NCI-H187 (cell line): ENCODE results near the gene DCXR.

Experiments
- DNase-seq, 2 experiments: peaks; one replicate each; lab custom pipeline; 2025; lab: John Stamatoyannopoulos, UW

Gene DCXR

GRCh38 chr17:82037092-82037888 lies at the start of gene DCXR:
Gene DCXR (minus strand): TSS chr17:82037697. CDS start chr17:82037682, 15 bp downstream.
- peak; percentile 88 to 96 for DNase-seq

- DNase-seq = no peak
Measured at GRCh38 chr17:82085931-82086764, 48.7 kb upstream of the DCXR start.

- DNase-seq = no peak
Measured at GRCh38 chr17:82085031-82085861, 47.7 kb upstream of the DCXR start.

- no peak for DNase-seq
Measured at GRCh38 chr17:82084373-82085030, 47.0 kb upstream of the DCXR start.

- DNase-seq = no peak
Measured at GRCh38 chr17:82083533-82084359, 46.2 kb upstream of the DCXR start.

GRCh38 chr17:82083009-82083408 lies 45.5 kb upstream of the DCXR start:
- no peak for DNase-seq

GRCh38 chr17:82082456-82082855 lies 45.0 kb upstream of the DCXR start:
- no peak for DNase-seq

- no peak for DNase-seq
Measured at GRCh38 chr17:82081966-82082365, 44.5 kb upstream of the DCXR start.

GRCh38 chr17:82081546-82081945 lies 44.0 kb upstream of the DCXR start:
- DNase-seq = no peak

- no peak for DNase-seq
Measured at GRCh38 chr17:82080789-82081464, 43.4 kb upstream of the DCXR start.

- DNase-seq = no peak
Measured at GRCh38 chr17:82080048-82080788, 42.7 kb upstream of the DCXR start.

GRCh38 chr17:82079001-82079677 lies 41.6 kb upstream of the DCXR start:
- DNase-seq = no peak

GRCh38 chr17:82078433-82078832 lies 40.9 kb upstream of the DCXR start:
- DNase-seq = no peak

- no peak for DNase-seq
Measured at GRCh38 chr17:82077617-82078358, 40.3 kb upstream of the DCXR start.

GRCh38 chr17:82076785-82077591 lies 39.5 kb upstream of the DCXR start:
- DNase-seq = no peak

- DNase-seq = no peak
Measured at GRCh38 chr17:82076018-82076784, 38.7 kb upstream of the DCXR start.

- no peak for DNase-seq
Measured at GRCh38 chr17:82073446-82073845, 35.9 kb upstream of the DCXR start.
